Inflammatory macrophage treated with lipopolysaccharide for 1 hour (primary cell): Measurements from ENCODE around the gene IZUMO1.
"Not testable (repeated sequence)": the region's sequence is repeated elsewhere in the genome, so short reads cannot be mapped to it uniquely, and the experiment has no call there.

Experiments used
- DNase-seq, 2 donors: peaks; one replicate each; pipeline ENCODE4 v3.0.0-alpha.2; 2020 to 2022

The IZUMO1 gene

GRCh38 chr19:48735031-48735615 lies 11.6 kb downstream of the IZUMO1 start:
- no peak for DNase-seq

GRCh38 chr19:48734625-48735024 lies 12.1 kb downstream of the IZUMO1 start:
- no peak for DNase-seq

- no peak for DNase-seq
These were observed 15.3 kb downstream of the IZUMO1 start for GRCh38 chr19:48731452-48731851.

- DNase-seq = no peak
These were observed 17.6 kb downstream of the IZUMO1 start for GRCh38 chr19:48728911-48729664.

DNA sequence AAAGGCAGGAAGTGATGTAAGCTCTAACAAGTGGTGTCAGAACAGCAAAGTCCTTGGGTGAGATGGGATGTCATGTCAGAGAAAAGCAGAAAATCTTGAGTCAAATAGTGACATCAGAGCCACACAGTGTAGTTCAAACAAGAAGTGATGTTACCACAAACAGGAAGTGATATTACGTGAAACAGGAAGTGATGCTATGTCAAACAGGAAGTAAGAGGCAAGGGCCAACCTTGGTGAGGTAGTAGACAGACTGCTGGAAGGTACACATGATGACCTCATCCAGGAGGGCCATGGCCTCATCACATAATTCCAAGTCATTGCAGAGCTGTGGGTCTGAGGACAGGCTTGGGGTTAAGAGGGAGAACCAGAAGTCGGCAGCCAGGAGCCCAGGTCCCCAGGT lies 20.2 kb downstream of the IZUMO1 start:
- peak; percentile 55 to 56 for DNase-seq

DNA sequence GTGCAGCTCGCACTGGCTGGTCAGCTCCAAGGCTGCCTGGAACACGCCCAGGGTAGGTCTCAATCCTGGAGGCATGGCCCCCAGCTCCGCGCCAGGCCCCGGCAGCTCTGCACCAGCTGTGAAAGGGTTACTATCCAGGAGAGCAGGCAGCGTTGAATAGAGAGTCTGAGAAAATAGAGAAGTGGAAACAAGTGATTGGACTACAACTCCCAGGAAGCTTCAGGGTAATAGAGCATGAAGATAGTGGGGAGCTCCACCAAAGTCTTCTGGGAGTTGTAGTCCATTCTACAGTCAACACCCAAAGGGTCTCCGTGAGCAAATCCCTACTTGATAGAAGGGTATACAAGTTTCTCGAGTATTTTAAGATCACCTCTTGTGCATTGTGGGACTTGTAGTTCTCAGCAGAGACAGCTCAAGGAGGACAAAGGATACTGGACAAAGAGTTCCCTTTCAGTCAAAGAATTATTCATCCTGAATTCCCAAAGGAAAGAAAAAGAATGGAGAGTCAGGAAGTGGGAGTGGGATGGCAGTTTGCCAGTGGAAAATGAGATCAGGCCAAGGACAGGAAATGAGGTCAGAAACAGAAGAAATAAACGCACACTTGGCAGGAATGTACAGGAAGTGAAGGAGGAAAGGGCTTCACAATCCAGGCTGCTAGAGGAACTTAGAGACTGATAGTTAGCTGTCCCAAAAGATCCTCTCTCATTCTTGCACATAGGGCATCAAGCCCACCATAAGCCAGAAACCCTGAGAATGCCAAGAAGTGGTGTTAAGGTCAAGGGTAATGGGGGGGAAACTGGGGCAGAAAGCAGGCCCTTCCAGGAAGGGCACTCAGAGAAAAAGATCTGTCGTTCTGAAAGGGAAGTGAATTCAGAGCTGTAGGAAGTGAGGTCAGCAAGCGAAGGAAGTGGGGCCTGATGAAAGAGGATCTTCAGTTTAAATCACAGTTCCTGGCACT lies 21.6 kb downstream of the IZUMO1 start:
- peak; percentile 52 to 63 for DNase-seq

DNA sequence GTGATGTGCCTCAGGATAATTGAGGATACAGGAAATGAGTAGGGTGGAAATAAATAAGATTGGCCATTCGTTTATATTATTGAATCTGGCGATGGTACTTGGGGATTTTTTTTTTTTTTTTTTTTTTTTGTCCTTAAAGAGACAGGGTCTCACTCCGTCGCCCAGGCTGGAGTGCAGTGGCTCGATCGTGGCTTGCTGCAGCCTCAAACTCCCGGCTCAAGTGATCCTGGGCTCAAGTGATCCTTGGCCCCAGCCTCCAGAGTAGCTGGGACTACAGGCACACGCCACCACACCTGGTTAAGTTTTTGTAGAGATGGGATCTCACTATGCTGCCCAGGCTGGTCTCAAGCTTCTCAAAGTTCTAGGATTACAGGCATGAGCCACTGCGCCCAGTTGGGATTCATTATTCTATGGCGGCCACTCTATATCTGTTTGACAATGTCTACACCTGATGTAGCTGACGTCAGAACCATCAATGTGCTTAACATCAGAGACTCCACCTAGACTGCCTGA lies 24.5 kb downstream of the IZUMO1 start:
- no peak for DNase-seq

- peak; percentile 97 to 98 for DNase-seq
These were observed 26.0 kb downstream of the IZUMO1 start for GRCh38 chr19:48720613-48721296.

DNA sequence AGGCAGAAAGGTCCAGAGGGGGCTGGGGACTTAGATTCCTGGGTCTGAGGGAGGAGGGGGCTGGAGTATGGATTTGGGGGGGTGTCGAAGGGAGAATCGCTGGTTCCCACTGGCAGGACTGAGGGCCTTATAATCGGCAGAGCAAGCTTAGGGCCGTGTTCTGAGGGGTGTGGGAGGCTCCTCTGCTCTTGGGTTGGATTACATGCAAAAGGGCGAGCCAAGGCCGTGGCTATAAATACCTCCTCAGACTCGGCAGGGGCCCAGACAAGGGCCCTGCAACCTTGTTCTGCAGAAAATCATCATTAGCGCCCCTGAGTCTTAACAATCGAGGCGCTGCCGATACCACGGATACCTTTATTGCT lies 26.5 kb downstream of the IZUMO1 start:
- DNase-seq = no peak

DNA sequence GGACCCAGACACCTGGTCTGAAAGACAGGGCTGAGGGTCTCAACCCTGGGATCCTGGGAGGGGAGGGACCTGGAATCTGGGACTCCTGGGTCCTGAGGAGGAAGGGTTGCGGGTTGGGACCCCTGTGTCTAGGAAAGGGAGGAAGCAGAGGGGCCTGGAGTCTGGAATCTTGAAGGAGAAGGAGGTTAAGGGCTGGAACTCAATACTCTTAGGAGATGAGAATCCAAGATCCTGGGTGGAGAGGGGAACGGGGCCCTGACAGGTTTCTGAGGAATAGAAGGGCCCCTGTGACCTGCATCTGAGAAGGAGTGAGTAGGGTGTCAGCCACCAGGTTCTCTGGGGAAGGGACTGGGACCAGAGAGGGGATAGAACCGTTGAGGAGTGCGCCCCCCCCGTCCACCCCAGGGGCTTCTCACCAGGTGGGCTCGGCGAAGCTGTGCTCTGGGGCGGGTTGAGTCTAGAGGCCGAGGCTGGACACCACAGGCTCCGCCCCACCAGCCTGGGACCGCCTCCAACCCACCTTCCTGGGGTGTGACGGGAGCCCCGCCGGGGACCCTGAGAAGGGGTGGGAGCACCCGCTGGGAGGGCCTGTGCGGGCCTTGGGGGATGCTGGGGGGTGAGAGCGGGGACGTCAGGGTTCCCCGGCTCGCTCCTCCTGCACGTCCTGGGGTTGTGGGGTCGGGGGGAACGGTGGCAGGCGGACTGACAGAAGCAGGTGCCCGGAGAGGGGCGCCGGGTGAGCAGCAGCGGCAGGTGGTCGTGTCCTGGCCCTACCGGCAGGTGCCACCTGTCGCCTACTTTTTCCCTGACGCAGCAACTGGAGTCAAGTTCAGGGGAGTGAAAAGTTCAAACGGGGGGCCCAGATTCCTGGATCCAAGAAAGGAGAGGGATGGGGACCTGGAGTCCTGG lies 27.2 kb downstream of the IZUMO1 start, which contains the start of gene MAMSTR:
Gene MAMSTR (minus strand): TSS at position 463 of the 909 bp plus-strand sequence. CDS start 694 bp downstream, outside the sequence.
- no peak for DNase-seq

DNA sequence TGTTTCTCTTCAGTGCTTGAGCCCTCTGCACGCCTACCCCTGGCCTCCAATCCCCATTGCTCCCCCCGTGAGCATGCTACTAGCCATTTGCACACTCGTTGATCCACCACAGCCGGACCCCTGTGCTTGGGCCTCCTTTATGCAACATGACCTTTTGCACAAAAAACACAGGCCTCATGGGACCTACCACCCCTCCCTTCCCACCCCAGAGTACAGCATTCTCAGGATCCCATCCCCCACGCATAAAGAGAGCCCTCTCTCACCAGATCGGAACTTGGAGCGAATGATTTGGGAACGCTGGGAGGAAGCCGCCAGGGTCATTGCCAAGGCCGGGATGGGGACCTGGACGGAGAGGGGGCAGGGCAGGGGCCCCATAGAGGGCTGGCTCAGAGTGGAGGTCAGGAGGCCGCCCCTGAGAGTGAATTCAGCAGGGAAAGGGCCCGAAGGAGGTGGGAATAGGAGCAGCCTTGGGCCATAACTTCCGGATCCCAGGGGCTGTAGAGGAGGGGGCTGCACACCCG lies 27.9 kb downstream of the IZUMO1 start:
- no peak for DNase-seq

DNA sequence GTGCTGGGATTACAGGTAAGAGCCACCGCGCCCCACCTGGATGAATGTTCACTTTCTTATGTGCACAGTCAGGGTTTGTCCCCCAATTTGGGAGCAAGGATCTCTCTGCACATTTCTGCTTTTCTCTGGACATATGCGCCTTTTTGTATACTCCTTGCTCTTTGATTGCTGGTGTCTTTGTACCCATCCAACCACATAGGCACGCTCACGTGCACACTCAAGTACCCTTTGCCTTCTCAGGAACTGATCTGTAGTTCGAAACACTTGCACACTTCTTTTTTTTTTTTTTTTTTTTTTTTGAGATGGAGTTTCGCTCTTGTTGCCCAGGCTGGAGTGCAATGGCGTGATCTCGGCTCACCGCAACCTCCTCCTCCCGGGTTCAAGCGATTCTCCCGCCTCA lies 28.6 kb downstream of the IZUMO1 start:
- not testable (repeated sequence) for DNase-seq

- DNase-seq = no peak
These were observed 30.0 kb downstream of the IZUMO1 start for GRCh38 chr19:48716562-48717291.

- DNase-seq = no peak
These were observed 31.0 kb downstream of the IZUMO1 start for GRCh38 chr19:48715681-48716171.

DNA sequence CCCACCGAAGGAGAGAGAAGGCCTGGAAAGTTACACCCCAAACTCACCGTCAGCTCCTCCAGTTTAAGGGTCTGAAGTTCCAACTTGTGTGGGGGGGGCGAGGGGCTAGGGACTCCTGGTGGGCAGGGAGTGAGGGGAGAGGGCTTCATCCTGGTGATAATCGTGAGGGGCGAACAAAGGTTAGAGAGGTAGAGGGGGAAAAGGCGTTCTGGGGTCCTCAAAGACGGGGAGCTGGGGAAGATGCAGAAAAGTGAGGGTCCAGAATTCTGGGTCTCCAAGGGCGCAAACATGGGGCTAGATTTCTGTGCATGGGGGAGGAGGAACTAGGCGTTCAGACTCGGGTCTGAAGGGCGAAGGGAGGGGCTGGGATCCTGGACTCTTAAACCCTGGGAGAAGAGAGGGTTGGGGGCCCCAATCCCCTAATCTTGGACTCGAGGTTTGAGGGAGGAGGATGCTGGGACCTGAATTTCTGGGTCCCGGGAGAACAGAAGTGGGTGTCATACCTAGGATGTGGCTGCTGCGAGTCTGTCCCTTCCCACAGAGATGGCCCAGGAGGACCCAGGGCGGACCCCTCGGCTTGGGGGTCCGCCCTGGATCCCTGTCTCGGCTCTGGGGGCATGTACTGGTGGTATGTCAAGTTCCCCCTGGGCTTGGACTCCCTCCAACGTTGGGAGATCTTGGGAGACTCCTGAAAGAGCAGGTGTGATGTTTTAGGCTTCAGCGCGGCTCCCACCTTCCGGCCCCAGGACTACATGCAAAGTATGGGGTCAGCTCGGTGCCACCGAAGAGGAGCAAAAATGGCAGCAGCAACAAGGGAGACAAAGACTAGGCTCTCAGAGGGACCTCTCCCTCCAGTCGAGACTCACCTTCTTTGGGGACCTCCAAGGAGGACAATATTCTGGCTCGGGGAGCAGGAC lies 31.7 kb downstream of the IZUMO1 start:
- no peak for DNase-seq

GRCh38 chr19:48713864-48714755 lies 32.6 kb downstream of the IZUMO1 start:
- peak; percentile 99 for DNase-seq

DNA sequence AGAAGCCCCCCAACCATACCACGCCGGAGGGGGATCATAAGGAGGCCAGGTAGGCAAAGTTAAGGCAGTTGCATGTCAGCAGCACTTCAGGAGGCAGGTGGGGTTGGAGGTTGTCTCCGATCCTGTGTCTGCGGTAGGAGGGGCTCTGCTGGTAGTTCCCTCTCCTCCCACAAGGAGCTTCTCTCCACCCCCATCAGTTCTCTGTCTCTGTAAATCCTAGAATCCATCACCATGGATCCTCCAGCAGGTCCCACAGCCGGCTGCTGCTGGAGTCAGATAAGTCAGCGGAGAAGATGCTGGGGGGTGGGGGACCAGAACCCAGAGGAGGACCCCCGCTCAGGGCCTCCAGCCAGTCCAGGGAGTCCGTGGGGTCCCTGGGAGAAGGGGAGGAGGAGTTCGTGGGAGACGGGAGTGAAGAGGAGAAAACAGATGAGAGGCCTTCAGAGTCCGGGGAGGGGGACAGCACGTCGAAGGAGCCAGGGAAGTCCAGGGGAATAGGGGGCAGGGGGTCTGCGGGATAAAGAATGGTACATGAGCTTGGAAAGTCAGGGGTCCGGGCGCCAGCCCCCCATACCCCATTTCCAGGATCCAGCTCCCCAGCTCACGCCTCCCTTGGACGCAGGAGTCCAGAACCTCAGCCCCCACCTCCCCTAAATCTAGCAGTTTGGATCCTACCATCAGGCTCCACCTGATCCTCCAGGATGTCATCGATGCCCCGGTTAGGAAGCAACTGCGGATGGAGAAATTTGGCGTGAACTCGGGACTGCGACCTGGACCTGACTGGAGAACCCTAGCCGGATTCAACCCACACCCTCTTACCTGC lies 33.5 kb downstream of the IZUMO1 start:
- DNase-seq = no peak
